Astrocyte of the cerebellum (primary cell): ENCODE measurements around the gene TTN.

Experiments used
- DNase-seq: peaks from one replicate; pipeline ENCODE4 v3.0.0-alpha.2; 2011; ENCODE audit warnings: low read depth
- H3K4me3 ChIP-seq: 2 replicates; pipeline ENCODE4 v1.5.1; 2011; ENCODE audit warnings: mild to moderate bottlenecking, low read depth, low read length, moderate library complexity
- CTCF ChIP-seq: IDR thresholded peaks from 2 replicates; pipeline ENCODE4 v1.5.1; 2012; ENCODE audit warnings: low read length, low read depth, moderate library complexity, mild to moderate bottlenecking; ENCODE audit errors: missing control alignments
- in situ Hi-C: cut with HindIII; loops from 2 replicates; pipeline ENCODE4 v1.10.0; 2017; ENCODE audit warnings: low sequenced_read_pairs

The TTN gene

GRCh38 chr2:178644919-178645318, 162.3 kb downstream of the TTN start:
- no peak for TF ChIP-seq CTCF
- H3K4me3 ChIP-seq: no peak overlapping the region
- in situ Hi-C loops: no loop called here
- DNase-seq: no peak

- DNase-seq: no peak
- no peak for TF ChIP-seq CTCF
- H3K4me3 ChIP-seq: no peak overlapping the region
- in situ Hi-C loops: no loop called here
Observed at GRCh38 chr2:178641498-178641897, 165.7 kb downstream of the TTN start.

GRCh38 chr2:178635897-178636296, 171.3 kb downstream of the TTN start:
- in situ Hi-C loops: no loop called here

GRCh38 chr2:178632729-178633128, 174.5 kb downstream of the TTN start:
- DNase-seq: no peak
- no peak overlapping the region for H3K4me3 ChIP-seq
- TF ChIP-seq CTCF: no peak
- in situ Hi-C loops: no loop called here

More at GRCh38 chr2:178635897-178636296, 171.3 kb downstream of the TTN start:
- no peak for TF ChIP-seq CTCF
- no peak for DNase-seq
- no peak overlapping the region for H3K4me3 ChIP-seq

- in situ Hi-C loops: no loop called here
- DNase-seq: no peak
- no peak overlapping the region for H3K4me3 ChIP-seq
- TF ChIP-seq CTCF: no peak
Observed at GRCh38 chr2:178630581-178630980, 176.6 kb downstream of the TTN start.

- DNase-seq: no peak
- TF ChIP-seq CTCF: no peak
- in situ Hi-C loops: no loop called here
- no peak overlapping the region for H3K4me3 ChIP-seq
Observed at GRCh38 chr2:178629463-178629862, 177.8 kb downstream of the TTN start.

- in situ Hi-C loops: no loop called here
- no peak for TF ChIP-seq CTCF
- no peak for DNase-seq
- H3K4me3 ChIP-seq: no peak overlapping the region
Observed at GRCh38 chr2:178628605-178629004, 178.6 kb downstream of the TTN start.
